Hematopoietic multipotent progenitor cell treated with erythropoietin and hydrocortisone succinate and interleukin-3 and kit ligand, for 4 days (in vitro differentiated cells): ENCODE results near the gene CHST11.
A peak's percentile ranks its signal among the peaks of the same experiment; 100 is the strongest.
"Not testable (repeated sequence)": the region's sequence is repeated elsewhere in the genome, so short reads cannot be mapped to it uniquely, and the experiment has no call there.

Experiments
- DNase-seq: peaks from one replicate; pipeline ENCODE4 v3.0.0-alpha.2; 2015

Gene CHST11

GRCh38 chr12:104507672-104508071 is 50.9 kb downstream of the CHST11 start:
- DNase-seq: no peak

GRCh38 chr12:104508752-104509446 is 52.2 kb downstream of the CHST11 start:
- no peak for DNase-seq

- DNase-seq: peak; percentile 85
Observed at GRCh38 chr12:104510145-104510872, 53.6 kb downstream of the CHST11 start.

GRCh38 chr12:104510873-104511440 is 54.2 kb downstream of the CHST11 start:
- no peak for DNase-seq

DNA sequence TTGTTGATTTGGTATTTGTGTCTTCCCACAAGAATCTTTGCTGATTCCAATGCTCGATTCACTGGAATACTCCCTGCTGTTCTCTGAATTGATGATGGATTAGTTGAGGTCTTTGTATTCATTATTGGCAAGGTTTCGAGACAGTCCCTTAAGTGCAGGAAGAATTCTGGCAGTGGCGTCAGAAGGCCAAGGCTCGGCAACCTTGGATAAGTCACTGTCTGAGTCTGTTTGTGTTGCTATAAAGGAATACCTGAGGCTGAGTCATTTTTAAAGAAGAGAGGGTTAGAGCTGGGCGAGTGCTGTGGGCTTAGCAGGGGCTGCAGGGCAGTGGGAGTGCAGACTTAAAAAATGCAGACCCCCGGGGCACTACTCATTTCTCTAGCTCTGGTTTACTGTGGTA is 56.9 kb downstream of the CHST11 start:
- DNase-seq: no peak

- DNase-seq: no peak
Observed at GRCh38 chr12:104514092-104514810, 57.5 kb downstream of the CHST11 start.

DNA sequence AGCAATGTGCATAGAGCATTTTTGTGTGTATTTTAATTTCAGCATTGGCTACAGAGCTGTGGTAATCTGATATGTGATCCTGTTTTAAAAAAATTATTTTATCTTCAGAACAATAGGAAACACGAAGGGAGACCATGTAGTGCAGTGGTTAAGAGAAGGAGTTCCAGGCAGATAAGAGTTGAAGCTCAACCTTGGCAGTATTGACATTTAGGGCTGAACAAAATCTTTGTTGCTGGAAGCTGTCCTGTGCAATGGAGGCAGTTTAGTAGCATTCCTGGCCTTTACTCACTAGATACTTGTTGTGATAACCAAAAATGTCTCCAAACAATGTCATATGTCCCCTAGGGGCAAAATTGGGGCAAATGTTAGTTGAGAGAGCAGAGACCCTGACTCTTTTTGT is 59.2 kb downstream of the CHST11 start:
- peak; percentile 83 for DNase-seq

GRCh38 chr12:104516821-104517220 is 60.1 kb downstream of the CHST11 start:
- DNase-seq: no peak

- no peak for DNase-seq
Observed at GRCh38 chr12:104517880-104518279, 61.1 kb downstream of the CHST11 start.

- DNase-seq: peak; percentile 81
Observed at GRCh38 chr12:104519190-104520019, 62.7 kb downstream of the CHST11 start.

DNA sequence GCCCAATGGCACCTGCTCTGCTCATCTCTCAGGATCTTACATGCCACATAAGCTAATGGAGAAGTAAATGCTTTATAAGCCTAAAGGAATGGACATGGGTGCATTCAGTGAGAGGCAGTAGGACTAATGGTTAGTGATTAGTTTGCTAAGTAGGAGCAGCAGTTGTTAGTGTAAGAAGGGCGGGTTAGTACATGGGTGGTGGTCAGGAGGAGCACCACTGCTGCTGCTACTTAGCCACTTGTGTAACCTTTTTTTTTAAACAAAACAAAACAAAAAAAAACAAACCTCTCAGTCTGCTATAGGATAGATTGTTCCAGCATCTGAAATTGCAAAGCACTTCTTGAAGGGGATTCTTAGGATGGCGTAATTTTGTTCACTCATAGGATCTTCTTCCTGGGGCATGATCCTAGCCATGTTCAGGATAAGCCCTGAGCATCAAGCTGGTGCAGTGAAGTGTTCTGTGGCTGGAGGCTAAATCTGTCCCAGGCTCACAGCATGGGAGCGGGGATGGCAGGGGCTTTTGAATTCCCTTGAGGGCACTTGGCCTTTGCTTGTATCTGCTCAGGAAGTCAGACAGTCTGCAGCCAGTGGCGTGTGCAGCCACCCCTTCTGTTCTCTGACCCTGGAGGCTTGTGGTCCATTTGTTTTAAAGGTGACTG is 63.6 kb downstream of the CHST11 start:
- DNase-seq: no peak

DNA sequence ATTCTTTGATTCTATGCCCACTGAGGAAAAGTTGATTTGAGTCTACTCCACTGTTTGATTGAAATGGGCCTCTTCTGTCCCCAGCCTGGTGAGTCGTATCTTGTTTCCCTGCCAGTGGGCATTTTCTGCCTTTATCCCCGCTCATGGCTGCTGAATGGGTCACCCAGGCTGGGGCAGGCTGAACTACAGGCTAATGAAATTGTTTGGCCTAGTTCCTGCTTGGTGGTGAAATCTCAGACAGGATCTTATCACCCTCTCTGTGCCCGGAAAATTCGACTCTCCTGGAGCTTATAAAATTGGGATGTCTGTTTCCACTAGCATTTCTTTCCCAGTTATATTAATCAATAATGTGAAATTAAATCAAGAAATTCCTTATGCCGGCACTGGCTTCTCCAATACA is 65.0 kb downstream of the CHST11 start:
- DNase-seq: no peak

GRCh38 chr12:104522985-104523722 is 66.4 kb downstream of the CHST11 start:
- DNase-seq: peak; percentile 55

DNA sequence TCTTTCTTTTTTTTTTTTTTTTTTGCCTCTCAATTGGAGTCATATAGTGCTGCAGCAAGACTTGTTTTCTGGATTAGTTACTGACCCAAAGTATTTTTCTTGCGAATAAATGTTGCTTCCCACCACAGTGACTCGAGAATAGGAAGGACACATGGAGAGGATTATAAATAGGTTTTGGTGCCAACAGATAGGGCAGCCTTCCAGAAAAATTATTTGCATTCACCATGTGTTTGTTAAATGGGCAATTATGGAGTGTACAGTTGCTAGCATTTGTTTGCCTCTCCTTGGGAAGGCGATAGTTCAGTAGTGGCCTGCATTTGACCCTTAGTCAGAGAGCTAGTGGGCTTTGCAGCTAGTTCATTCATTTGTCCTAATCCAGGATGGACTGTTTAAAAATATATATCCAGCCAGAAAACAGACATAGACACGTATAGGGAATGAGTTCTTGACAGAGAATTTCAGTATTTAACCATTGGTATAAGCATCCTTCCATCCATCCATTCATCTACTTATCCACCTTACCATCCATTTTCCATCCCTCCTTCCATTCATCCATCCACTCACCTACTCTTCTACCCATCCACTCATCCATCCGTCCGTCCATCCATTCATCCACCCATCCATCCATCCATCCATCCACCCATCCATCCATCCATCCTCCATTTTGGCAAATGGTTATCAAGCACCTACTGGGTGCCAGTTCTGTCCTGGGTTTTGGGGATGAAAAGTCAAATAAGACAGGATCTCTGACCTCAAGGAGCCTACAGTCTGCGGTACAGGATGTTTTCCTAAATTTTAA is 67.5 kb downstream of the CHST11 start:
- no peak for DNase-seq

- DNase-seq: no peak
Observed at GRCh38 chr12:104526320-104526719, 69.6 kb downstream of the CHST11 start.

GRCh38 chr12:104526751-104527150 is 70.0 kb downstream of the CHST11 start:
- no peak for DNase-seq

- not testable (repeated sequence) for DNase-seq
Observed at GRCh38 chr12:104527653-104528052, 70.9 kb downstream of the CHST11 start.

- DNase-seq: no peak
Observed at GRCh38 chr12:104529130-104529874, 72.6 kb downstream of the CHST11 start.

- no peak for DNase-seq
Observed at GRCh38 chr12:104532636-104533035, 75.9 kb downstream of the CHST11 start.

GRCh38 chr12:104533134-104533533 is 76.4 kb downstream of the CHST11 start:
- no peak for DNase-seq
